Urinary bladder (tissue), 4 donors: ENCODE measurements around the gene MNDA. TPM values are rescaled to one million over a fixed set of nuclear protein-coding genes. Genes with fewer than 3 reads are reported as not detected.

Source experiments
- DNase-seq: peaks from one replicate; pipeline ENCODE4 v3.0.0-alpha.2; 2015; ENCODE audit errors: extremely low spot score
- H3K27ac ChIP-seq: one replicate; pipeline ENCODE4 v1.5.1; 2013; ENCODE audit warnings: low read depth, mild to moderate bottlenecking, moderate library complexity
- H3K36me3 ChIP-seq: one replicate; pipeline ENCODE4 v1.6.1; 2013; ENCODE audit warnings: mild to moderate bottlenecking, moderate library complexity; ENCODE audit not compliant: insufficient read depth
- H3K4me1 ChIP-seq: one replicate; pipeline ENCODE4 v1.6.1; 2013; ENCODE audit warnings: mild to moderate bottlenecking, moderate library complexity; ENCODE audit not compliant: insufficient read depth
- H3K4me3 ChIP-seq: one replicate; pipeline ENCODE4 v1.5.1; 2013; ENCODE audit warnings: low read depth, low read length
- WGBS: extraction: QIAGEN DNeasy Blood & Tissue Kit; methylation state at CpG from one replicate; pipeline ENCODE4 v1.1.7; 2013; 5-methylcytosine and 5-hydroxymethylcytosine counted together
- polyA plus RNA-seq: library from polyadenylated mRNA; stranded (reverse); fragments of 200-250 nt; gene quantifications from one replicate; pipeline ENCODE4 v1.2.3, GENCODE V29; 2013
- total RNA-seq: library from RNA; depleted of rRNA; stranded (reverse); fragments of >200 nt; gene quantifications from one replicate; pipeline ENCODE4 v1.2.3, GENCODE V29; 2014
- donor health status: healthy with polysubstance abuse.
- donor health status: healthy.

The MNDA gene
- total RNA-seq (9.0 TPM), polyA plus RNA-seq (3.2 TPM)

GRCh38 chr1:158830904-158831507 is at the start of gene MNDA:
TSS of gene MNDA (plus strand) at chr1:158831351. CDS start at chr1:158842154, 10,803 bp downstream.
- H3K27ac ChIP-seq: no peak within 1 kb of the TSS
- no peaks in the 10 kb centered on the region for H3K36me3 ChIP-seq
- DNase-seq: no peak
- WGBS: 79% methylated on average over 5 of the region's 5 CpGs
- H3K4me3 ChIP-seq: no peak within 1 kb of the TSS
- no peaks in the 10 kb centered on the region for H3K4me1 ChIP-seq

DNA sequence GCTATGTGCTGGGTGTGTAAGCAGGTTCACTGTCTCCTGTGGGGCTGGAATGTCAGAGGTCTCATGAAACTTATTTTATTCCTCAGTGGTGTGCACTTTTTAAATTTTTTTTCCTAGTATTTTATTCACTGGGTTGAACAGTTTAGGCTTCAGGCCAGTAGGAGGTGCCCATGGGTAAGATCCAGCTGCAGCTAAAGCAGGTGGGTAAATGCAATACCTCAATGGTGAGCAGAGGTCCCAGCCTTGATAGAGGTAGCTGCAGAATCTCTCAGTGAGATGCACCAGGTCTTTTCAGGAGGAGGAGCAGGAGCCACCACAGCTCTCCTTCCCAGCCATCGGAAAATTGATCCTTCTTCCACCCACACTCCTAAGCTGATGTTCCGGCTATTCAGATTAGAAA is 37.5 kb upstream of the MNDA start:
- DNase-seq: no peak
- H3K36me3 ChIP-seq: no peaks in the 10 kb centered on the region
- 83% methylated on average over 2 of the region's 2 CpGs for WGBS

DNA sequence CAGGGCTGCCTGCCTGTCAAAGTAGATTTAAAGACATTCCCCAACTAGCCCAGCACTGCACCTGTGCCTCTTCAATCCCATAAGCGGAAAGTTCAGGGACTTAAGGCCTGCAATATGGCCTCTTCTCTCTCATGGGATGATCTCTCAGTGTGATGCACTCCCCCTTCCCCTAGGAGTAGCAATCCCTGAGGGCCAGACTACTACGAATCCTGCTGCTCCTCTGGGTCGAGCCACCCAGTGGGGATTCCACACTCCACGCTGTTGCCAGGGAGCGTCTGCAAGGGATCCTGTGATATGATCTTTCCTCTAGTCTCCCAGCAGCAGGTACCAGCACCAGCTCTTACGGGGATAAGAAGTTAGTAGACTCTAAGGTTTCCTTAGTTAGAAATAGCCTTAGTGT is 36.9 kb upstream of the MNDA start:
- H3K4me1 ChIP-seq: no peaks in the 10 kb centered on the region
- 77% methylated on average over 6 of the region's 6 CpGs for WGBS
- no peak for DNase-seq
- no peak overlapping the region for H3K27ac ChIP-seq
- H3K4me3 ChIP-seq: no peak overlapping the region
- H3K36me3 ChIP-seq: no peaks in the 10 kb centered on the region

More for the DNA sequence above, 37.5 kb upstream of the MNDA start:
- Histone ChIP-seq H3K4me3 (no peak overlapping the region), H3K4me1 (no peaks in the 10 kb centered on the region), H3K27ac (no peak overlapping the region)

GRCh38 chr1:158798531-158798930 is 32.6 kb upstream of the MNDA start:
- H3K36me3 ChIP-seq: no peaks in the 10 kb centered on the region
- no peak overlapping the region for H3K4me3 ChIP-seq
- no peaks in the 10 kb centered on the region for H3K4me1 ChIP-seq
- H3K27ac ChIP-seq: no peak overlapping the region
- no peak for DNase-seq
- WGBS: 64% methylated on average over 3 of the region's 3 CpGs

DNA sequence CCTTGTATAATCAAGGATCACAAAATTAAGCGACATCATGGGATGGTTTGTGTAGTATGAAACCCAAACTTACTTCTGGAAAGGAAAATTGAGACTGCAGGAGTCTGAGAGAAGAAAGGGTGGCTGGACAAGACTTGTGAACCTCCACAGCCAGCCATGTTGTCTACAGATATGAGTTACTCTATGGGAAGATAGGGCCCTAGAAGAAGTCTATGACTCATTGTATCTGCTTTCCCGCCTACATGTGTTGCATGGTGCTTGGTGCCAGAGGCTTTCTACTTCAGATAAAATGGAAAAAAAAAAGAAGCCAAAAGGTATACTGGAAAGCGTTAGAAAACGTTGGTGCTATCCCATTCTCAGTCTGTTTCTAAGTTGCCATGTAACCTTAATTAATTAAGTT is 31.5 kb upstream of the MNDA start:
- 89% methylated on average over 4 of the region's 4 CpGs for WGBS
- Histone ChIP-seq H3K4me3 (no peak overlapping the region), H3K36me3 (no peaks in the 10 kb centered on the region), H3K4me1 (no peaks in the 10 kb centered on the region), H3K27ac (no peak overlapping the region)
- no peak for DNase-seq

DNA sequence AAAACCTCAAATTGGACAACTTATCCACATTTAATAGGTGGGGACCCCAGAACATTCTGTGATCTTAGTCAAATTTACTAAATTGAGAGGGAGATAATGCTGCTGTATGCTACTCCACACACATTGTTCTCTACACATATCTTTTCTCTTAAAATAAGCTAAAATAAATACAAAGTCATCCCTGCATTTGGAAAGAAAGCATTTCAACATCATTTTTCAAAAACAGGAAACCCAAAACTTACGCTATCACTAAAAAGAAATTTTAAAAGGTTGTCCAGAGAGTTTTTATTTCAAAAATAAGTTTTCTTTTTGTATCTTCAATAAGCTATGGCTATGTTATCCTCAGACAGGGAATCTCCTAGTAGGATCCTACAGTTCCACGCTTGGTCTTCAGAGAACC is 30.6 kb upstream of the MNDA start:
- Histone ChIP-seq H3K36me3 (no peaks in the 10 kb centered on the region), H3K4me3 (no peak overlapping the region), H3K27ac (no peak overlapping the region), H3K4me1 (no peaks in the 10 kb centered on the region)
- 96% methylated on average over 2 of the region's 2 CpGs for WGBS
- no peak for DNase-seq

DNA sequence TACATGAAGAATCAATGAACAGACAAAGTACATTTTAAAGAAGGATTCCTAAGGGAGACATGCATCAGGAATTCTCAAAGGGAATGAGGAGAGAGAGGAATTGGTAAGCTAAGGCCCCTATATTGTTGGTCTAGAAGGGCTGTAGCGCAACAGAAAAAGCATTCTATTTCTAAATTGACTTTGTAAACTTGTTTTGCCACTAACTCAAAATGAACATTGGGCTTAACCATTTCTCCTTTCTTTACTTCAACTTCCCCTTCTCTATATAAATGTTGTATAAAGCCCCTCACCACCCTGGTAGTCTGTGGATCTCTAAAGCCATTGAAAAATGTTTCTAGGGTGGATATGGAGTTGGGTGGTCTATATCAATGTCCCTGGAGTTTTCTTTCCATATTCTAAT is 29.8 kb upstream of the MNDA start:
- Histone ChIP-seq H3K36me3 (no peaks in the 10 kb centered on the region), H3K27ac (no peak overlapping the region), H3K4me3 (no peak overlapping the region), H3K4me1 (no peaks in the 10 kb centered on the region)
- DNase-seq: no peak
- WGBS: 98% methylated on average over 1 of the region's 1 CpG

GRCh38 chr1:158803678-158804077 is 27.5 kb upstream of the MNDA start:
- no peak for DNase-seq
- Histone ChIP-seq H3K4me3 (no peak overlapping the region), H3K27ac (no peak overlapping the region), H3K4me1 (no peaks in the 10 kb centered on the region), H3K36me3 (no peaks in the 10 kb centered on the region)
- WGBS: 89% methylated on average over 1 of the region's 1 CpG

- 14% methylated on average over 6 of the region's 6 CpGs for WGBS
- Histone ChIP-seq H3K36me3 (no peaks in the 10 kb centered on the region), H3K4me3 (no peak overlapping the region), H3K4me1 (no peaks in the 10 kb centered on the region), H3K27ac (no peak overlapping the region)
- DNase-seq: no peak
These were observed 24.1 kb upstream of the MNDA start for GRCh38 chr1:158806916-158807536.

DNA sequence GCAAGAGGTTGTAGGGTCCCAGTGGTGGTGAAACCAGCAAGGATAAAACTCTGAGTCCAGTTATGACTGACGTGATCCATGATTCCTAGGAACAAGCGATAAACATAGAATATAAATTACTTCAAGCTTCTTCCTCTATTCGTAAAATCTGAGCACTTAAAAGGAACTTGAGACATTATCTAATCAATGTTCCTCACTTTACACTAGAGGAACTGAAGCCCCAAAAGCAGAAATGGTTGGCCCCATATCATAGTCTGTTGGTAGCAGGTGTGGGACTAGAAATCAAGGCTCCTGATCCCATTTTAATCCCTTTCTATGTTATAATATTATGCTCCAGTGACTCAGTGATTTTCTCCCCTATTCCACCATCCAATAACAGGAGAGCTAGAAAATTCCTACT is 21.9 kb upstream of the MNDA start:
- Histone ChIP-seq H3K27ac (no peak overlapping the region), H3K36me3 (no peaks in the 10 kb centered on the region), H3K4me3 (no peak overlapping the region), H3K4me1 (no peaks in the 10 kb centered on the region)
- no peak for DNase-seq
- 88% methylated on average over 3 of the region's 3 CpGs for WGBS

- H3K27ac ChIP-seq: no peak overlapping the region
- no peaks in the 10 kb centered on the region for H3K36me3 ChIP-seq
- WGBS: 95% methylated on average over 5 of the region's 5 CpGs
- no peak overlapping the region for H3K4me3 ChIP-seq
- no peaks in the 10 kb centered on the region for H3K4me1 ChIP-seq
- no peak for DNase-seq
These were observed 21.3 kb upstream of the MNDA start for GRCh38 chr1:158809862-158810261.

DNA sequence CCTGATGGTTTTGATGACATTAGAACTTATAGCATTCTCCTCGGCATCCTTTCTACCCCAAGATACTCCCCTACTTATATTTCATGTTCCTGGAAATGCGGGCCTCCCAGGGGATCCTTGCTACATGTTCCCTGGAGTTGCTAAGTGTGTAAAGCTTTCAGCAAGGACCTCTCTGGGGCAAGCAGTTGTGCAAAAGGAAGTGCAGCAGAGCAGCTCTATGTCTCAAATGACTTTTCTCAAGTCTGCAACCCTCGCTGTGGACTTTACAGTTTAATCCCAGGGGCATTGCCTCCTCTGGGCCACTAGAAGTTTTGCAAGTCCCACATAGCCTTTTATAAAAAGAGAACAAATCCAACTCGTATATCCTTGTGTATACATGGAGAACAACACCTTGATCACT is 20.8 kb upstream of the MNDA start:
- H3K27ac ChIP-seq: no peak overlapping the region
- no peaks in the 10 kb centered on the region for H3K36me3 ChIP-seq
- 86% methylated on average over 4 of the region's 4 CpGs for WGBS
- H3K4me3 ChIP-seq: no peak overlapping the region
- DNase-seq: no peak
- H3K4me1 ChIP-seq: no peaks in the 10 kb centered on the region

GRCh38 chr1:158812336-158812735 is 18.8 kb upstream of the MNDA start:
- no peak overlapping the region for H3K4me3 ChIP-seq
- DNase-seq: no peak
- 69% methylated on average over 2 of the region's 2 CpGs for WGBS
- no peaks in the 10 kb centered on the region for H3K36me3 ChIP-seq
- H3K27ac ChIP-seq: no peak overlapping the region
- H3K4me1 ChIP-seq: no peaks in the 10 kb centered on the region

- no peaks in the 10 kb centered on the region for H3K36me3 ChIP-seq
- DNase-seq: no peak
- WGBS: 33% methylated on average over 3 of the region's 3 CpGs
- H3K4me3 ChIP-seq: no peak overlapping the region
- no peaks in the 10 kb centered on the region for H3K4me1 ChIP-seq
- no peak overlapping the region for H3K27ac ChIP-seq
These were observed 18.0 kb upstream of the MNDA start for GRCh38 chr1:158813164-158813563.
